Activated CD8-positive, alpha-beta memory T cell treated with anti-CD3 and anti-CD28 coated beads for 48 hours (primary cell): ENCODE data around the gene STRN4.
"Not testable (repeated sequence)": the region's sequence is repeated elsewhere in the genome, so short reads cannot be mapped to it uniquely, and the experiment has no call there.

Experiments
- DNase-seq, 3 experiments: peaks; one replicate each; pipeline ENCODE4 v3.0.0-alpha.2; 2020; ENCODE audit warnings: low read depth in 2 of 3, low spot score in 2 of 3

The STRN4 gene

DNA sequence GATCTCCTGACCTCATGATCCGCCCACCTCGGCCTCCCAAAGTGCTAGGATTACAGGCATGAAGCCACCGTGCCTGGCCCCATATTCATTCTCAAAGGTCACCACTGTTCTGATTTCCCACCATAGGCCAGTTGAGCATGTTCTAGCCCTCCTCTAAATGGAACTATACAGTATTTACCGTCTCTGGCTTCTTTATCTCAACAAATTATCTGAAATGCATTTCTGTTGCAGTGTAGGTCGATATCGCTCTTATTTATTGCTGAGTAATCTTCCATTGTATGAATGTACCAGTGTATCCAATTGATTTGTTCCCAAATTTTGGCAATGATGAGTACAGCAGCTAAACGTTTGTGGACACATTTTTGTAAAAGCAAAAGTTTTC is 26.8 kb upstream of the STRN4 start:
- no peak for DNase-seq

DNA sequence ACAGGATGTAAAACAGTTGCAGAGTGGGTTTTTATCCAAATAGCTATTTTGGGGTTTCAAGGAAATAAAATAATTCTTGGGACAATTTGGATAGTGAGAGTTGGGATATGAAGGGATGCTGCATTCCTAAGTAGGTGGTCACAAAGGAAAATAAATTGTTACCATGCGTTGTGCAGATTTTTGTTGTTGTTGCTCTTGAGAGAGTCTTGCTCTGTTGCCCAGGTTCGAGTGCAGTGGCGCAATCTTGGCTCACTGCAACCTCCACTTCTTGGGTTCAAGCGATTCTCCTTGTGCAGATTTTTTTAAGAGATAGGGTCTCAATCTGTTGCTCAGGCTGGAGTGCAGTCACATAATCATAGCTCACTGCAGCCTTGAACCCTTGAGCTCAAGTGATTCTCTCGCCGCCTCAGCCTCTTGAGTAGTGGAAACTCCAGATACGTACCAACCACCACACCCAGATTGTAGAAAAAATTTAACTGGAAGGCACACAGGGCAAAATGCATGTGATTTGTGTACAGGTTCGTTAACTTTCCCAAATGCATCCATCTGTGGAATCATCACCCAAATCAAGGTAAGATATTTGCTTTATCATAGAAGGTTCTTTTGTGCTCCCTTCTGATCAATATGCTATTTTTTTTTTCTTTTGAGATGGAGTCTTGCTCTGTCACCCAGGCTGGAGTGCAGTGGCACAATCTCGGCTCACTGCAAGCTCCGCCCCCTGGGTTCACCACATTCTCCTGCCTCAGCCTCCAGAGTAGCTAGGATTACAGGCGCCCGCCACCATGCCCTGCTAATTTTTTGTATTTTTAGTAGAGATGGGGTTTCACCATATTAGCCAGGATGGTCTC is 26.1 kb upstream of the STRN4 start:
- no peak for DNase-seq

- DNase-seq, result not testable (repeated sequence)
Measured at GRCh38 chr19:46768746-46769145, 22.5 kb upstream of the STRN4 start.

GRCh38 chr19:46766569-46767317 is 20.5 kb upstream of the STRN4 start:
- DNase-seq, result peak in 1 of 3 experiments; percentile 48

DNA sequence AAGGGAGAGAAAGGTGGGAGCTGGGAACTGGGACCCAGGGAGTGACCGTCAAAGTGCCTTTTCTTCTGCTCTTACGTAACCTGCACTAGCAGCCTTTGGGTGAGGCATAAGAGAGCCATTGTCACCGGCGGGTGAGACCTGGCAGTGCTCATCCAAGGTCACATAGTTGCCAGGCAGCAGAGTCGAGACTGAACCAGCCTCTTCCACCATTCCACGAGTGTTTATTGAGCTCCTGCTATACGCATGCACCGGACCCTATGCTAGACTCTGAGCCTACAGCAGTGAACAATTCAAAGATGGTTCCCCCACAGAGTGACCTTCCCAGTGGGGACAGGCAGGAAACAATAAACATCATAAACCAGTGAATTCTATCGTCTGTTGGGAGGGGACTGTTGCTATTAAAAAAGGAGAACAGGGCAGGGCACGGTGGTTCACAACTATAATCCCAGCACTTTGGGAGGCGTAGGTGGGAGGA is 18.6 kb upstream of the STRN4 start:
- no peak for DNase-seq

DNA sequence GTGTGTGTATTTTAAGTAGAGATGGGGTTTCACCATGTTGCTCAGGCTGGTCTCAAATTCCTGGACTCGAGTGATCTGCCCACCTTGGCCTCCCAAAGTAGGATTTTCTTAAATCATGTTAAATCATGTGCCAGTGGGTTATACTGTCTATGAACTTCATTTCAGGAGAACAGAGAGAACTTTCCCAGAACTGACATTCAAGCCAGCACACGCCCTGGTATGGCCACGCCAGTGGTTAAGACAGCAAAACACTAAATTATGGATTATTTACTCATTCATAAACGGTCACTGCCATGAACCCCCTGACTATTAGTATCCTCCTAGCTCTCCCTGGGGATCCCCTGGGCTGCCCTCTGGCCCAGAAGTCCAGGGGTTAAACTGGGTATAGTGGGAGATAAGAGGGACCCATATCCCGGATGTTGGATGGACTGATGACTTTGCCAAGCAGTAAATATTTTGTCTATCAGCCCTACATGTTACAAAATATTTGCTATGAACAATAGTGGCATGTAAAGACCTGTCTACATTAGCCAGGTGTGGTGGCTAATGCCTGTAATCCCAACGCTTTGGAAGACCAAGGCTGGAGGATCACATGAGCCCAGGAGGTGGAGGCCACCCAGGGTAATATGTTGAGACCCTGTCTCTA is 16.1 kb upstream of the STRN4 start:
- no peak for DNase-seq

GRCh38 chr19:46761418-46761831 is 15.2 kb upstream of the STRN4 start:
- DNase-seq, result no peak

DNA sequence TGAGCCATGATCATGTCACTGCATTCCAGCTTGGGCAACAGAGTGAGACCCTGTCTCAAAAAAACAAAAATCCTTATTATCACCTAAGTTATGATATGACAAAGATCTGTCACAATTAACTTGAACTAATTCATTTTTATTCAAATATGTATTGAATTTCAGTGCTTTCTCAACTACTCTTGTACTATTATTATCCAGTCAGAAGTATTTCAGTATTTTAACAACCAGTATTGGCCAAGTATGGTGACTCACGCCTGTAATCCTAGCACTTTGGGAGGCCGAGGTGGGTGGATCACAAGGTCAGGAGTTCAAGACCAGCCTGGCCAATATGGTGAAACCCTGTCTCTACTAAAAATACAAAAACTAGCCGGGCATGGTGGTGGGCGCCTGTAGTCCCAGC is 14.6 kb upstream of the STRN4 start:
- not testable (repeated sequence) for DNase-seq

DNA sequence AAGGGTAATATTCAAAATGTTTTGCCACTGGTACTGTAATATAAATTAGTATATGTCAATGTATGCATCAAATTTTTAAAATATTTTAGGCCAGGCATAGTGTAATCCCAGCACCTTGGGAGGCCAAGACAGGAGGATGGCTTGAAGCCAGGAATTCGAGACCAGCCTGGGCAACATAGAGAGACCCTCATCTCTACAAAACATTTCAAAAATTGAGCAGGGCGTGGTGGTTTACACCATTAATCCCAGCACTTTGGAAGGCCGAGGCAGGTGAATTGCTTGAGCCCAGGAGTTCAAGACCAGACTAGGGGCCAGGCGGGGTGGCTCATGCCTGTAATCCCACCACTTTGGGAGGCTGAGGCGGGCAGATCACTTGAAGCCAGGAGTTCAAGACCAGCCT is 14.1 kb upstream of the STRN4 start:
- DNase-seq, result no peak

DNA sequence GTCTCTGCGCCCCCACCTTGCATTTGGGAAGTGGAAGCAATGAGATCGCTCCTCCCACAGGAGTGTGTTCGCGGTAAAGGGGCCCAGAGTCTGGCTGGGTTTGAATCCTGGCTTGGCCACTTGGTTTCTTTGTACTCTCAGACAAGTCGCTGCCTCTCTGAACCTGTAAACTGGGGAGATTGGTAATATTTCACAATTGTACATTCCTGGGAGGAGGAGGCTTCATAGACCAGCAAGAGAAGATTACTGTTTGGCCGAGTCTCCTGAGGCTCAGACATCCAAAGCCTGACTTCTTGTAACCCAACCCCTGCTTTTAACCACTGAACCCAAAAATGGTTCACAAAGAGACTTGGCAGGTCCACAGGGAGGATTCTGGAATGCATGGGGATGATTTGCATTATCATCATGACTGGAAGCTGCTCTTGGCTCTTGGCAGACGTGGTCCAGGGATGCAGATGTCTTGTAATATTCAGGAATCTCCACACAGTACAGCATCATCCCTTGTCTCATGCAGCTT is 13.6 kb upstream of the STRN4 start:
- DNase-seq, result no peak

- DNase-seq, result no peak
Measured at GRCh38 chr19:46759206-46759605, 13.0 kb upstream of the STRN4 start.

GRCh38 chr19:46756544-46756888 is 10.3 kb upstream of the STRN4 start:
- no peak for DNase-seq

GRCh38 chr19:46755853-46756543 is 9.7 kb upstream of the STRN4 start:
- no peak for DNase-seq

DNA sequence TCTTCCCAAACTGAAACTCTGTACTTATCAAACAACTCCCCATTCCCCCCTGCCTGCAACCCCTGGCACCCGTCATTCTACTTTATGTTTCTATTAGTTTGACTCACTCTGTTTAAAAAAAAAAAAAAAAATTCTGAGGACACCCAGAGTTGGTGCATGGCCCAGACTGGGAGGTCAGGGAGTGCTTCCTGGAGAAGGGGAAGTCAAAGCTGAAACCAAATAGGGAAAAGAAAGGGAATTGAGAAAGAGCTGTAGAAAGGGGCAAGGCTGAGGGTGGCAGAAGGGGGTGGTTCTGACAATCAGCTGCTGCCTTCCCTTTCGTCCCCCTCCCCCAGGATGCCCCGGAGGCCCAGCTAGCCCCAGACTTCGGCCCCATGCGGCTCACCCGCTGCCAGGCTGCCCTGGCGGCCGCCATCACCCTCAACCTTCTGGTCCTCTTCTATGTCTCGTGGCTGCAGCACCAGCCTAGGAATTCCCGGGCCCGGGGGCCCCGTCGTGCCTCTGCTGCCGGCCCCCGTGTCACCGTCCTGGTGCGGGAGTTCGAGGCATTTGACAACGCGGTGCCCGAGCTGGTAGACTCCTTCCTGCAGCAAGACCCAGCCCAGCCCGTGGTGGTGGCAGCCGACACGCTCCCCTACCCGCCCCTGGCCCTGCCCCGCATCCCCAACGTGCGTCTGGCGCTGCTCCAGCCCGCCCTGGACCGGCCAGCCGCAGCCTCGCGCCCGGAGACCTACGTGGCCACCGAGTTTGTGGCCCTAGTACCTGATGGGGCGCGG is 9.0 kb upstream of the STRN4 start:
- no peak for DNase-seq

DNA sequence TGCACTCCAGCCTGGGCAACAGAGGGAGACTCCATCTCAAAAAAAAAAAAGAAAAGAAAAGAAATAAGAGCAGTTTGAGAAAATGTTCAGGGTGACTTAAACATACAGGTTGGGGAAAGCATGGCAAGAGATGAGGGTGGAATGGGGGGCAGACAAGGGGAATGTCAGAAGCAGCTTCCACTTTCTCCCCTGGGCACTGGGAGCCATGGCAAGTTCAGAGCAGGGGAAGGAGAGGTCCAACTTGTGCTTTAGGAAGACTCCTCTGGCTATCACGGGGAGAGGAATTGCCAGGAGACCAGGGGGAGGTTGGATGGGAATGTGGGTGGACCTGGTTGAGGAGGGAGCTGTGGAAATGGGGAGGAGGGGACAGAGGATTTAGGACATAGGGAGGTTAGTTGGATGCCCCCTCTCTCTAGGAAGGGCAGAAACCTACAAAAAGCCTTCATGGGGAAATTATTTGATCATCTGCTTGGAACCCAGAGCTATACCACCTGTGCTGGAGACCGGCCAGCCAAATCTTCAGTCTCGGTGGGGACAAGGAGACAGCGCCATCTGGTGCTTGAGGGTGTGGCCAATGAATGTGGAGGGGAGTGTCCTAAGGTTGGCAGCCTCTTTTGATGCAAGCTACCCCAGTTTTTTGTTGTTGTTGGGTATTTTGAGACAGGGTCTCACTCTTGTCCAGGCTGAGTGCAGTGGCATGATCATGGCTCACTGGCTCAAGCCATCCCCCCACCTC is 7.3 kb upstream of the STRN4 start:
- no peak for DNase-seq

DNA sequence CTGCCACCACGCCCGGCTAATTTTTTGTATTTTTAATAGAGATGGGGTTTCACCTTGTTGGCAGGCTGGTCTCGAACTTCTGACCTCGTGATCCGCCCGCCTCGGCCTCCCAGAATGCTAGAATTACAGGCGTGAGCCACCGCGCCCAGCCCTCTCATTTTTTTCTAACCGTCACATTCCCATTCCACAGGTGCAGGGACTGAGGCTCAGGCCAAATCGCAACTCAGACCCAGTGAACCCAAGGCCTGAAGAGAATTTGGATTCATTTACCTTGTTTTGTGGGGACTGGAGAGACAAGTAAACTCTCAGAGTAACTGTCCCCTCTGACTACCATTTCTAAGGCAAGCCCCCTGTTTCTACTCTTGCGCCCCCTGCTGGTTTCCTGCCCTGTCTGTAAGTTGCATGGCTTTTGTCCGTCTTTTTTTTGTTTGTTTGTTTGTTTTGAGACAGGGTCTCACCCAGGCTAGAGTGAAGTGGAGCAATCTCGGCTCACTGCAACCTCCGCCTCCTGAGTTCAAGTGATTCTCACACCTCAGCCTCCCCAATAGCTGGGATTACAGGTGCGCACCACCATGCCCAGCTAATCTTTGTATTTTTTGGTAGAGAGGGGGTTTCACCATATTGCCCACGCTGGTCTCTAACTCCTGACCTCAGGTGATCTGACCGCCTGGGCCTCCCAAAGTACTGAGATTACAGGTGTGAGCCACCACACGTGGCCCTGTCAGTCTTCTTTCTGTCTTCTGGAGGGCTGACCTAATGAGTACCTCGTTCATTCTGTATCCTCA is 2.3 kb upstream of the STRN4 start:
- peak in 2 of 3 experiments; percentile 69 to 80 for DNase-seq

DNA sequence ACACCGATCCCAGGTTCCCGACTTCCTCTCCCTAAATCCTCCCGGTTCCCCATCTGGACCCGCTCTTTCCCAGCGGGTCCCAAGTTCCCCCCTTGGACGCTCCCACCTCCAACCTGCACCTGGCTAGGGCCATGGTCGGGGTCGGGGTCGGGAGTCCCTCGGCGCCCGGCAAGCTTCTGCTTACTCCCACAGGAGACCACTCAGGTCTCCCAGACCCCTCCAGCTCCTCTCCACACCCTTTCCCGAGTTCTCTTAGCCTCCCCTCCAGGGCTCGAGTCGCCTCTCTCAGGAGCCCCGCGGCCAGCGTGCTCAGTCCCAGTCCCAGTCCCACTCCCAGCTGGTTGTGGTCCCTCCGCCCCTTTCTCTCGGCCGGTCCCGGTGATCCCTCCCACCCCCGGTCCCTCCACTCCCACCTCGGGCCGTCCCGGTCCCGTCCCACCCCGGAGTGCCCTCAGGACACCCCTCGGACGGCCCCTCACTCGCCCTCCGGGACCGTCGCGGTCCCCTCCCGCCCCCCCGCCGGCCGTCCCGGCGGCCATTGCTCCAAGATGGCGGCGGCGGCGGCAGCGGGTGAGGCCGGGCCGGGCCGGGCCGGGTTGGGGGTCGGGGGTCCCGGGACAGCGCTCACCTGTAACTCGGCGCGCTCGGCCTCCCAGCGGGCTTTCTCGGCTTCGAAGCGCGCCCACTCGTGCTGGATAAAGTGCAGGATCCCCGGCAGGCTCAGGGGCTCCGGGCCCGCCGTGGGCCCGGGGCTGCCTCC is 549 bp downstream of the STRN4 start, which contains the start of gene FKRP:
Gene FKRP, plus strand, starts transcription at position 537 of the 760 bp plus-strand sequence. CDS start 9,394 bp downstream, outside the sequence.
- peak in 1 of 3 experiments; percentile 20 for DNase-seq

GRCh38 chr19:46745030-46745429 is 1.2 kb downstream of the STRN4 start:
- no peak for DNase-seq
